ENCODE data around the gene IBA57. TPM values are rescaled to one million over a fixed set of nuclear protein-coding genes. Genes with fewer than 3 reads are reported as not detected.

Gene IBA57
- polyA plus RNA-seq, 2 donors = 1.5 to 3.5 TPM

GRCh38 chr1:228205526-228206436, 40.2 kb downstream of the IBA57 start:
- Histone ChIP-seq H3K27ac (ENCODE audit: low read depth in 2 of 2, low read length in 1 of 2) (no peak overlapping the region), H3K9me3 (ENCODE audit: control insufficient read depth in 2 of 2, insufficient read depth in 1 of 2, low read depth in 1 of 2, low read length in 1 of 2) (no peaks in the 10 kb centered on the region), H3K27me3 (ENCODE audit: control insufficient read depth in 1 of 2, insufficient read depth in 2 of 2, low read length in 2 of 2) (no peaks in the 10 kb centered on the region), H3K4me3 (ENCODE audit: low read depth in 1 of 2, low read length in 2 of 2) (no peak overlapping the region), H3K36me3 (ENCODE audit: control insufficient read depth in 2 of 2, insufficient read depth in 2 of 2, low read length in 1 of 2) (no peaks in the 10 kb centered on the region), H3K4me1 (ENCODE audit: control insufficient read depth in 2 of 2, insufficient read depth in 2 of 2, low read length in 1 of 2) (peaks cover 0 to 3% of the 10 kb centered on the region in 2 donors)
- 31 to 43% methylated on average over 15 of the region's 15 CpGs for WGBS, 2 donors

DNA sequence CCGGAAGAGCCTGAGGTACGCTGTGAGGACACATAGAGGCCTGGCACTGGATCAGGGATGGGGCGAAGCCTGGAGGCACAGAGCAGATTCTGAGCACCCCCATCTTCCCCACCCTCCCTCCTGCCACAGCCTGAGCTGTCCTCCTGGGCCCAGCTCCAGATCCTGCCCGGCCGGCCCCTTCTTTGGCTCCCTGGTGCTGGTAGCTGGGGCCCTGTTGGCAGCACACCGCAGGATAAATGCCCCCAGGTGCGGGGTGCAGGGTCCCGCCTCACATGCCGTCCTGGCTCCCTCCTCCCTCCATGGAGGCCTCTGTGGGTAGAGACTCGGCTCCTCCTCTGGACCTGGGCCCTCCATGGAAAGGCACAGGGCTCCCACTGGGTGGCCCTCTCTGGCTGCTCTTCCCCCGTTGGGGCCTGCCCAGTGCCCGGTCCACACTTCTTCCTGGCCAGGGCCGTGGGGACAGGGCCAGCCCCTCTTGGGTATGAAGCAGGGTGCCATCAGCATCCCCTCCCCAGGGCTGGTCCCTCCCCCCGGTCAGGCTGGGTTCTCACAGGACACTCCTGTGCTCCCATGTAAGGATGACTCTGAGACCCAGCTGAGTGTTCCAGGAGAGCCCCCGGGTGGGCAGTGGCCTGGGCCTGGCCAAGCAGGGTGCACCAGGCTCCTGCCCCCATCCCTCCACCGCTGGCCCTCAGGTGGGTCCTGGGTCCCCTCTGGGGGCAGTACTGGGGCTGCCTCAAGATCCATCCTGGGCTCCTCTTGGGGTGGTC, 41.2 kb downstream of the IBA57 start:
- WGBS, 2 donors = 47 to 53% methylated on average over 16 of the region's 16 CpGs
- Histone ChIP-seq H3K4me3 (ENCODE audit: low read depth in 1 of 2, low read length in 2 of 2) (no peak overlapping the region), H3K27ac (ENCODE audit: low read depth in 2 of 2, low read length in 1 of 2) (no peak overlapping the region), H3K27me3 (ENCODE audit: control insufficient read depth in 1 of 2, insufficient read depth in 2 of 2, low read length in 2 of 2) (no peaks in the 10 kb centered on the region), H3K36me3 (ENCODE audit: control insufficient read depth in 2 of 2, insufficient read depth in 2 of 2, low read length in 1 of 2) (no peaks in the 10 kb centered on the region), H3K4me1 (ENCODE audit: control insufficient read depth in 2 of 2, insufficient read depth in 2 of 2, low read length in 1 of 2) (peaks cover 0 to 3% of the 10 kb centered on the region in 2 donors), H3K9me3 (ENCODE audit: control insufficient read depth in 2 of 2, insufficient read depth in 1 of 2, low read depth in 1 of 2, low read length in 1 of 2) (no peaks in the 10 kb centered on the region)

GRCh38 chr1:228207381-228207810, 41.8 kb downstream of the IBA57 start:
- no peak overlapping the region for H3K4me3 ChIP-seq (ENCODE audit: low read depth in 1 of 2, low read length in 2 of 2)
- no peaks in the 10 kb centered on the region for H3K36me3 ChIP-seq (ENCODE audit: control insufficient read depth in 2 of 2, insufficient read depth in 2 of 2, low read length in 1 of 2)
- no peaks in the 10 kb centered on the region for H3K27me3 ChIP-seq (ENCODE audit: control insufficient read depth in 1 of 2, insufficient read depth in 2 of 2, low read length in 2 of 2)
- peaks cover 0 to 2% of the 10 kb centered on the region in 2 donors for H3K9me3 ChIP-seq (ENCODE audit: control insufficient read depth in 2 of 2, insufficient read depth in 1 of 2, low read depth in 1 of 2, low read length in 1 of 2)
- WGBS, 2 donors = 75 to 83% methylated on average over 8 of the region's 8 CpGs
- H3K27ac ChIP-seq (ENCODE audit: low read depth in 2 of 2, low read length in 1 of 2) = no peak overlapping the region
- H3K4me1 ChIP-seq (ENCODE audit: control insufficient read depth in 2 of 2, insufficient read depth in 2 of 2, low read length in 1 of 2) = peaks cover 0 to 3% of the 10 kb centered on the region in 2 donors

DNA sequence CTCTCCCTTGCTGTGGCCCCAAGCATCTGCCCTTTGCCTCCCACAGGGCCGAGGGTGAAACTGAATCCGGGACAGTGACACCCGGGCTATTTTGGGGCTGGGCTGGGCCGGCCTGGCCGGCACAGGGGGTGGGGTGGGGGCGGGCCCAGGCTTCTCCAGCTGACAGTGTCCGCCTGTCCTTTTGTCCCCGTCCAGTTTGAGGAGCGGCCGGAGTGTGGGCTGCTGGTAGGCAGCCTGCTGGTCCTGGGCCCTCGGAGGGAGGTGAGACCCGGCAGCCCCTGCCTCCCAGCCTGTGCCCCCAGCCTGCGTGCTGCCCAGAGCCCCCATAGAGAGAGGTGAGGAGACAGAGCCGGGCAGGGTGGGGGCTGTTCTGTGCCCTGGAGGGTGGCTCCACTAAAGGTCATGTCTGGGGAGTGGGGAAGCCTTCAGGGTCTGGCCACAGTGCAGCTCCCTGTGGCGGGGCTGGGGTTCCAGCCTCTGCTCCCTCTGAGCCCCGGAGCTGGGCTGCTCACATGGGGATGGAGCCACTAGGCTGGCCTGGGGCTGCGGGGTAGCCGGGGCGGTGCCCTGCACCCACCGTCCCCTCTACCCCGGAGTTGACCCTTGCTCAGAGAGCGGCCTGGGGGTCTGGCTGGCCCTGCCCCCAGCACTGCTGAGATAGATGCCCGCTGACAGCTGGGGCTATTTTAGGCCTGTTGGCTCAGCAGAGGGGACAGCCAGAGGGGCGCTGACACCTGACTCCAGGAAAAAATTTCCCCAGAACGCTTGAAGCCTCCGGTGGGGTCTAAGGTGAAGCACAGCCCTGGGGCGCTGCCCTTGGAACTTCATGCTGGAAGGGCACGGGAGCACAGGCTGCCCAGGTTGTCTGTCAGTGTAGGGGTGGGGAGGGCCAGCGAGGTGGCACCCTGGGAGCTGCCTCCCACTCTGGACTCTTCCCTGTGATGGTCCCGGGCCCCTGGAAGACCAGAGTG, 42.5 kb downstream of the IBA57 start, which contains the start of gene OBSCN:
OBSCN (plus strand) TSS at position 194 of the 971 bp plus-strand sequence. CDS start 3,740 bp downstream, outside the sequence.
- H3K36me3 ChIP-seq (ENCODE audit: control insufficient read depth in 2 of 2, insufficient read depth in 2 of 2, low read length in 1 of 2) = no peaks in the 10 kb centered on the region
- no peak within 1 kb of the TSS for H3K4me3 ChIP-seq (ENCODE audit: low read depth in 1 of 2, low read length in 2 of 2)
- WGBS, 2 donors = 51 to 56% methylated on average over 29 to 30 of the region's 30 CpGs
- H3K9me3 ChIP-seq (ENCODE audit: control insufficient read depth in 2 of 2, insufficient read depth in 1 of 2, low read depth in 1 of 2, low read length in 1 of 2) = peaks cover 0 to 2% of the 10 kb centered on the region in 2 donors
- peaks cover 3 to 6% of the 10 kb centered on the region in 2 donors for H3K4me1 ChIP-seq (ENCODE audit: control insufficient read depth in 2 of 2, insufficient read depth in 2 of 2, low read length in 1 of 2)
- no peaks in the 10 kb centered on the region for H3K27me3 ChIP-seq (ENCODE audit: control insufficient read depth in 1 of 2, insufficient read depth in 2 of 2, low read length in 2 of 2)
- no peak within 1 kb of the TSS for H3K27ac ChIP-seq (ENCODE audit: low read depth in 2 of 2, low read length in 1 of 2)

- no peak overlapping the region for H3K4me3 ChIP-seq (ENCODE audit: low read depth in 1 of 2, low read length in 2 of 2)
- no peak overlapping the region for H3K27ac ChIP-seq (ENCODE audit: low read depth in 2 of 2, low read length in 1 of 2)
- no peaks in the 10 kb centered on the region for H3K36me3 ChIP-seq (ENCODE audit: control insufficient read depth in 2 of 2, insufficient read depth in 2 of 2, low read length in 1 of 2)
- peaks cover 3 to 8% of the 10 kb centered on the region in 2 donors for H3K4me1 ChIP-seq (ENCODE audit: control insufficient read depth in 2 of 2, insufficient read depth in 2 of 2, low read length in 1 of 2)
- WGBS, 2 donors = 69 to 78% methylated on average over 17 to 19 of the region's 19 CpGs
- H3K27me3 ChIP-seq (ENCODE audit: control insufficient read depth in 1 of 2, insufficient read depth in 2 of 2, low read length in 2 of 2) = no peaks in the 10 kb centered on the region
- peaks cover 0 to 2% of the 10 kb centered on the region in 2 donors for H3K9me3 ChIP-seq (ENCODE audit: control insufficient read depth in 2 of 2, insufficient read depth in 1 of 2, low read depth in 1 of 2, low read length in 1 of 2)
These were observed 43.4 kb downstream of the IBA57 start for GRCh38 chr1:228208831-228209551.

- no peaks in the 10 kb centered on the region for H3K27me3 ChIP-seq (ENCODE audit: control insufficient read depth in 1 of 2, insufficient read depth in 2 of 2, low read length in 2 of 2)
- H3K4me3 ChIP-seq (ENCODE audit: low read depth in 1 of 2, low read length in 2 of 2) = no peak overlapping the region
- H3K4me1 ChIP-seq (ENCODE audit: control insufficient read depth in 2 of 2, insufficient read depth in 2 of 2, low read length in 1 of 2) = peaks cover 3 to 12% of the 10 kb centered on the region in 2 donors
- H3K36me3 ChIP-seq (ENCODE audit: control insufficient read depth in 2 of 2, insufficient read depth in 2 of 2, low read length in 1 of 2) = no peaks in the 10 kb centered on the region
- WGBS, 2 donors = 81 to 87% methylated on average over 3 of the region's 3 CpGs
- H3K9me3 ChIP-seq (ENCODE audit: control insufficient read depth in 2 of 2, insufficient read depth in 1 of 2, low read depth in 1 of 2, low read length in 1 of 2) = peaks cover 0 to 2% of the 10 kb centered on the region in 2 donors
- H3K27ac ChIP-seq (ENCODE audit: low read depth in 2 of 2, low read length in 1 of 2) = no peak overlapping the region
These were observed 44.1 kb downstream of the IBA57 start for GRCh38 chr1:228209657-228210056.

DNA sequence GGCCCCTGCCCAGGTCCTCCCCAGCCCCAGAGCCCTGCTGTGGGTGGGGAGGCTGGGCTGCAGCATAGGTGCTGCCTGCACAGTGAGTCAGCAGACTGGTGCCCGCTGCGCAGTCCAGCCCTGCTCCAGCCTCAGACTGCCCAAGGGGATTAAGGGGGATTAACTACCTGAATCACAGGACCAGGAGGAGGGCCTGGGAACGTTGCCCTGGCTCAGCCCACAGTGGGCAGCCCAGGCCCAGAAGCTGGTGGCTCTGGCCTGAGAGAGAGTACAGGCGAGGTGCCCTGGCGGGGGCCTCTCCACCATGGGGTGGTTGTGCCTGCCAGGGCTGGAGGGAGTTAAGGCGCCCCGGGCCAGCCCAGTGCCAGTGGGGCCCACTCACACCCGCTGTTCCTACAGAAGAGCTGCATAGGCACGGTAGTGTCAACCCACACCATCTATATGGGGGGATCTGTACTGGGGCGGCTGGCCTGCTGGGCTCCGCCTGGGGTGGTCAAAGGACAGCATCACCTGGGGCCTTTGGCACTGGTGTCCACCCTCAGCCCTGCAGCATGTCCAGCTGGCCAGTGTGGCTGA, 44.6 kb downstream of the IBA57 start:
- Histone ChIP-seq H3K4me1 (ENCODE audit: control insufficient read depth in 2 of 2, insufficient read depth in 2 of 2, low read length in 1 of 2) (peaks cover 3 to 12% of the 10 kb centered on the region in 2 donors), H3K4me3 (ENCODE audit: low read depth in 1 of 2, low read length in 2 of 2) (no peak overlapping the region), H3K36me3 (ENCODE audit: control insufficient read depth in 2 of 2, insufficient read depth in 2 of 2, low read length in 1 of 2) (no peaks in the 10 kb centered on the region), H3K9me3 (ENCODE audit: control insufficient read depth in 2 of 2, insufficient read depth in 1 of 2, low read depth in 1 of 2, low read length in 1 of 2) (peaks cover 0 to 2% of the 10 kb centered on the region in 2 donors), H3K27ac (ENCODE audit: low read depth in 2 of 2, low read length in 1 of 2) (no peak overlapping the region), H3K27me3 (ENCODE audit: control insufficient read depth in 1 of 2, insufficient read depth in 2 of 2, low read length in 2 of 2) (no peaks in the 10 kb centered on the region)
- 71 to 75% methylated on average over 9 to 11 of the region's 11 CpGs for WGBS, 2 donors

- Histone ChIP-seq H3K36me3 (ENCODE audit: control insufficient read depth in 2 of 2, insufficient read depth in 2 of 2, low read length in 1 of 2) (no peaks in the 10 kb centered on the region), H3K4me1 (ENCODE audit: control insufficient read depth in 2 of 2, insufficient read depth in 2 of 2, low read length in 1 of 2) (peaks cover 3 to 12% of the 10 kb centered on the region in 2 donors), H3K4me3 (ENCODE audit: low read depth in 1 of 2, low read length in 2 of 2) (no peak overlapping the region), H3K27ac (ENCODE audit: low read depth in 2 of 2, low read length in 1 of 2) (no peak overlapping the region), H3K27me3 (ENCODE audit: control insufficient read depth in 1 of 2, insufficient read depth in 2 of 2, low read length in 2 of 2) (no peaks in the 10 kb centered on the region), H3K9me3 (ENCODE audit: control insufficient read depth in 2 of 2, insufficient read depth in 1 of 2, low read depth in 1 of 2, low read length in 1 of 2) (peaks cover 0 to 2% of the 10 kb centered on the region in 2 donors)
- WGBS, 2 donors = 83 to 89% methylated on average over 16 of the region's 16 CpGs
These were observed 45.3 kb downstream of the IBA57 start for GRCh38 chr1:228210712-228211530.
